ENCODE results near the gene LASP1.
"Not testable (repeated sequence)": the region's sequence is repeated elsewhere in the genome, so short reads cannot be mapped to it uniquely, and the experiment has no call there.

Gene LASP1

DNA sequence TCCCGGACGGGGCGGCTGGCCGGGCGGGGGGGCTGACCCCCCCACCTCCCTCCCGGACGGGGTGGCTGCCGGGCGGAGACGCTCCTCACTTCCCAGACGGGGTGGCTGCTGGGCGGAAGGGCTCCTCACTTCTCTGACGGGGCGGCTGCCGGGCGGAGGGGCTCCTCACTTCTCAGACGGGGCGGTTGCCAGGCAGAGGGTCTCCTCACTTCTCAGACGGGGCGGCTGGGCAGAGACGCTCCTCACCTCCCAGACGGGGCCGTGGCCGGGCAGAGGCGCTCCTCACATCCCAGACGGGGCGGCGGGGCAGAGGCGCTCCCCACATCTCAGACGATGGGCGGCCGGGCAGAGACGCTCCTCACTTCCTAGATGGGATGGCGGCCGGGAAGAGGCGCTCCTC, 60.9 kb downstream of the LASP1 start:
- DNase-seq (ENCODE audit: low spot score), result not testable (repeated sequence)

DNA sequence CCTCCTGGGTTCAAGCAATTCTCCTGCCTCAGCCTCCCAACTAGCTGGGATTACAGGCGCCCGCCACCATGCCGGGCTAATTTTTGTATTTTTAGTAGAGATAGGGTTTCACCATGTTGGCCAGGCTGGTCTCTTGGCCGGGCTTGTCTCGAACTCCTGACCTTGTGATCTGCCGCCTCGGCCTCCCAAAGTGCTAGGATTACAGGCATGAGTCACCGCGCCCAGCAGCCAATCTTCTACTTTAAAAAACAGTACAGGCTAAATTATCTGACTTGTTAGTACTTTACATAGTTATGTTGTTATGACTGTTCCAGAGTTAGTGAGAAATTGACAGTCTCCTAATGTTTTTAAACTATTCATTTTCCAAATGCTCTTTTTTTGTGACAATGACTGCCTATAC, 64.1 kb downstream of the LASP1 start:
- not testable (repeated sequence) for DNase-seq (ENCODE audit: low spot score)

DNA sequence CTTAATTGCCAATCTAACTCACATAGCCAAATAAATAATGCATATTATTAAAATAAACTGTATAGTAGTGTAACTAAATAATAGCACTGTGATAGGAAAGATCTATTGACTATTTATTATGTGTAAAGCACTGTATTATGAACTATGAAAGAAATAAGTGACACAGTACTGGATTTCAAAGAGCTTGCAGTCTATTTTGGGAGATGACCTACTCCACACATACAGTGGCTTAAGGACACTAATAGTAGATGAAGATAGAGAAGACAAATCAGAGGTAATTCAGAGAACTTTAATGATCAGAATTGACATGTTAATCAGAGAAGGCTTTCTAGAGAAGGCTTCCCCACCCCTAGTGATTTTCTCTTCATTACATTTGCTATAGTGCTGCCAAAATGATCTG, 70.1 kb downstream of the LASP1 start:
- DNase-seq (ENCODE audit: low spot score), result no peak

DNA sequence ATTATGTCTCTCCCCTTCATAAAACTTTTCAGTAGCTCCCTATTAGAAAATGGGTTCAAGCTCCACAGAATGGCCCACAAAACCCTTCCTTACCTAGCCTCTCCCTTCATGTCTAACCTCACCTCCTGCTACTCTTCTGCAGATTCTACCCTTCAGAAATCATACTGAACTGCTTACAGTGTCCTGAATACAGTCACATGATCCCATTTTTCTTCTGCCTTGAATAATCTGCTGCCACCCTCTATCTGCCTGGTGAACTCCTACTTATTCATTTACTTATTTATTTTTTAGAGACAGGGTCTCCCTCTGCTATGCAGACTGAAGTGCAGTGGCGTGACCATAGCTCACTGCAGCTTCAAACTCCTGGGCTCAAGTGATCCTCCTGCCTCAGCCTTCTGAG, 70.5 kb downstream of the LASP1 start:
- no peak for DNase-seq (ENCODE audit: low spot score)

DNA sequence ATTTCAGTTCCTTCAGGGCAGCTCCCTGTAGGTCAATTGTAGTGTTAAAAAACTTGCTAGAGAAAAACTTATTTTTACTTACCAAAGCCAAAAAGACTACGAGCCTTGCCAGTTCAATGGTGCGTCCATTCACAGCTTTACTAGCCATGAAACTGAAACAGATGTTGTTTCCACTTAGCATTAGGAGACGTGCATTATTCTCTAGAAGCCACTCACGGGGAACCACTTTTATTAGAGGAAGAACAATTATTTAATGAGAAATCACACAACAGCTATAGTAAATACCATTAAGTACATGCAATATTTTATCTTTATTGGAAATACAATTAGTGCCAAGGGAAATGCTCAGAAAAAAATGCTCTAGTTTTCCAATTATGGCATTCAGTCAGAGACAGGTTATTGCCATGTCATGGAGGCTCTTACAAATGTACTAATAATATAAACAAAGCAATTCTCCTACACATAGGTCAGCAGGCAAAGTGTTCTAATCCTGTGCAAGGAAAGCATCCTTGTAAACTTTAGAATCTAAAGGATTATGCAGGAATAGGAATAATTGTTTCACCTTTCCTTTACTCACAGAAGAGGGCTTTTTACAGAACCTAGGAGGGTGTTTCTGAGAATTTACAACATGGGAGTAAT, 73.0 kb downstream of the LASP1 start:
- DNase-seq (ENCODE audit: low spot score), result no peak

DNA sequence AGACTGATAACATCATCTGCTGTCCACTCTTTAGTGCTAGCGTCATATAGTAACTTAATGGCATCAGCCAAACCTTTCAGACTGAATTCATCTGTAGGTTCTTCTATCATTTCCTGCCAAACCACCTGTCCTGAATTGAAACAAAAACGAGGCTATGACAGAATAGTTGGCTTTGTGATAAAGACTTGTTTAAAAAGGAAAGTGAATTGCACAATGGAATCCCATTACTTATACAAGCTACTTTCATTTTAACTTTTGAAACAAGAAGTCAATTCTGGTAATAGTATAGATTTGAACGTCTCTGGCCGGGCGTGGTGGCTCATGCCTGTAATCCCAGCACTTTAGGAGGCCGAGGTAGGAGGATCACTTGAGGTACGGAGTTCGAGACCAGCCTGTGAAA, 73.7 kb downstream of the LASP1 start:
- DNase-seq (ENCODE audit: low spot score), result no peak

DNA sequence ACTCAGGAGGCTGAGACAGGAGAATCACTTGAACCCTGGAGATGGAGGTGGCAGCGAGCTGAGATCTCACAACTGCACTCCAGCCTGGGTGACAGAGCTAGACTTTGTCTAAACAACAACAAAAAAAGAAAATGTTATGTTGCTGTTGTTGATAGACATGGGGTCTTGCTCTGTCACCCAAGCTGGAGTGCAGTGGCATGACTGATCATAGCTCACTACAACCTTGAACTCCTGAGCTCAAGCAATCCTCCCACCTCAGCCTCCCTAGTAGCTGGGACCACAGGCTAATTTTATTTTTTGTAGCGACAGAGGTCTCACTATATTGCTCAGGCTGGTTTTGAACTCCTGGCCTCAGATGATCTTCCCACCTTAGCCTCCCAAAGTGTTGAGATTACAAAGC, 77.3 kb downstream of the LASP1 start:
- no peak for DNase-seq (ENCODE audit: low spot score)

DNA sequence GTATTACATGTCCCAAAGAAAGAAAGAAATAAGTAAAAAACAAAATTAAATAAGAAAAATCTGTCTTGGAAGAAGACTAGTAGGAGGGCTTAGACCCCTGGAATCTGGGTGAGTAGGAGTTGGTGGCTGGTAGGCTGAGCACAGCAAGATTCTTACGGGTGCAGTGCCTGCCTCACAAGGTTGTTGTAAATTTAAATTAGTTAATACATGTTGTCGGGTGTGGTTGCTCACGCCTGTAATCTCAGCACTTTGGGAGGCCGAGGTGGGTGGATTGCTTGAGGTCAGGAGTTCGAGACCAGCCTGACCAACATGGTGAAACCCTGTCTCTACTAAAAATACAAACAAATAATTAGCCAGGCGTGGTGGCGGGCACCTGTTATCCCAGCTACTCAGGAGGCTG, 83.9 kb downstream of the LASP1 start:
- DNase-seq (ENCODE audit: low spot score), result not testable (repeated sequence)

DNA sequence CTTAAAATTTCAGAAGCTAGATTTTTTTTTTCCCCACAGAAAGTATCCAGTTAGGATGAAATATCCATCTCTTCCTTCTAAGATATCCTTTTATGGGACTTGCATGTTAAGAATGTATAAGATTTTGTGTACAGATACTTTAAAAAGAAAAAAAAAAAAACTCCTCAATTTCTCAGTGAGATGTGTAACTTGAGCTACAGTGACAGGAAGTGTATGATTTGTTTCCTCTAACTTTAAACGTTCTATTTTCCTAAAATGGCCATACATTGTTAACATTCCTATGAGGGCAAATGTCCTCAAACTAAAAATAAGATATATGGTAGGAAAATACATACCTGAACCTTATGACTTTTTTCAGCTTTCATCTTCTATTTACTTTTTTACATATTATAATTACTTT, 88.5 kb downstream of the LASP1 start:
- no peak for DNase-seq (ENCODE audit: low spot score)

DNA sequence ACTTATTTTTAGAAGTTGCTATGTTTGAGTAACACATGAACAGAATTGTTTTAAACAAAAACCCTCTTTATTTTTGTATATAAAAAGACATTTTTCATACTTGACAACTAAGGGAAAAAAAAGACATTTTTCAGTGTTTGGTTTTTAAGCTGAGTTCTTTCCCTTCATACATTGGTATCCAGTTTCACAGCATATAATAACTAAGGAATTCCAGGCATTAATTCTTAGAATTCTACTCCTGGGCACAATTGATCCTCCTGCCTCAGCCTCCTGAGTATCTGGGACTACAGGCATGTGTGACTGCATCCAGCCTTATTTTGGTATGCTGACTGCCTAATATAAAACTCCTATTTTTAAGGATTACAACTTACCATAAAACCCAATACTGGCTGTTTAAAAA, 88.9 kb downstream of the LASP1 start:
- no peak for DNase-seq (ENCODE audit: low spot score)

DNA sequence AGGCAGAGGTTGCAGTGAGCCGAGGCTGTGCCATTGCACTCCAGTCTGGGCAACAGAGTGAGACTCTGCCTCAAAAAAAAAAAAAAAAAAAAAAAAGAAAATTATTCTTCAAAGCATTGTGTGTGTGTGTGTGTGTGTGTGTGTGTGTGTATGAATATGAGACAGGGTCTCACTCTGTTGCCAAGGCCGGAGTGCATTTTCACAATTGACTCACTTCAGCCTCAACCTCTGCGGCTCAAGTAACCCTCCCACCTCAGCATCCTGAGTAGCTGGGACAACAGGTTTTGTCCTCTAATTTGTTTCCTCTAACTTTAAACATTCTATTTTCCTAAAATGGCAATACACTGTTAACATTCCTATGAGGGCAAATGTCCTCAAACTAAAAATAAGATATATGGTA, 89.7 kb downstream of the LASP1 start:
- DNase-seq (ENCODE audit: low spot score), result no peak

DNA sequence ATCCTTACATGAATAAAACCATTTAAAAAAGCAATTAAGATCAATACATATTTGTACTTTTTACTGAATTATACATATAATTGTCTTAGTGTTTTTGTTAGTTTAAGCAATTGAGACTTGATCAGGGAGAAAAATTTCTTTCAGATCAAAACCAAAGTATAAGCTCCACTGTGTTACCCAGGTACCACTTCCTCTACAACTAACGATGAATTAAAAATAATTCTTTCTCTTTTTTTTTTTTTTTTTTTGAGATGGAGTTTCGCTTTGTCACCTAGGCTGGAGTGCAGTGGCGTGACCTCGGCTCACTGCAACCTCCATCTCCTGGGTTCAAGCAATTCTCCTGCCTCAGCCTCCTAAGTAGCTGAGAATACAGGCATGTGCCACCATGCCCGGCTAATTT, 90.5 kb downstream of the LASP1 start:
- DNase-seq (ENCODE audit: low spot score), result no peak

DNA sequence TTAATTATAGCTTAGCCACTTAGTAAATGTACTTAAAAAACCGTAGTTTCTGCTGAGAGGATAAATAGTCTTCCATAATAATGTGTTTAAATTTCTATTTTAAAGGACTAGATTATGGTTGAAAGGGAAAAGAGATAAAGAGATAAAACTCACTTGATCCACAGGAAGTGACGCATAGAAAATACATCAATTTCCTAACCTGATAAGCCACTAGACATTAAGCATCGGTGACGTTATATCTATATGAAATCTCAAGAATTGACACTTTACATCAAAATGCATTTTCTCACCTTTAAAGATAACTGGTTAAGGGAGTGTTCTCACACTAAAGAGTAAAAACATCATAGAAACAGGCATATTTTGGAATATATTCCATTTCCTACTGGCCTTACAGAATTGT, 91.6 kb downstream of the LASP1 start:
- DNase-seq (ENCODE audit: low spot score), result no peak

DNA sequence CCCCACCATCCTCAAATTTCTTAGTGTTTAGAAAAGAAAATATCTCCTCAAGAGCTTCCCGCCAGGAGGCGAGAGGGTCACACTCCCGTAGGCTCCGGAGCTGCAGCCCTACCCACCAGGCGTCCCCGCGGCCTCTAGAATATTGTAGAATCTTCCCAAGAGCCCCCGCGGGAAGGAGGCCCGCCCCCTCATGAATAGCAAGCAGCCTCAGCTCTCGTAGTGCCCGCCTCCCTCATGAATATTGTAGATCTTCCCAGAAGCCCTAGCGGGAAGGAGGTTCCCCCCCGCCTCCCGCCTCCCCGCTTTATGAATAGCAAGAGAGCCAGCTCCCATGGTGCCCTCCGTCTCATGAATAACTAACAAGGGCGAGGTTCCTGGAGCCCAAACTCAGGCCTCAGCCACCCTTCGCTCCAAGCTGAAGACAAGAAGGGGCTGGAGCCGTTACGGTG, 97.5 kb downstream of the LASP1 start, which contains the start of gene FBXO47:
TSS of gene FBXO47 (minus strand) at position 114 of the 449 bp plus-strand sequence. CDS start 4,378 bp downstream, outside the sequence.
- DNase-seq (ENCODE audit: low spot score), result peak; percentile 94

DNA sequence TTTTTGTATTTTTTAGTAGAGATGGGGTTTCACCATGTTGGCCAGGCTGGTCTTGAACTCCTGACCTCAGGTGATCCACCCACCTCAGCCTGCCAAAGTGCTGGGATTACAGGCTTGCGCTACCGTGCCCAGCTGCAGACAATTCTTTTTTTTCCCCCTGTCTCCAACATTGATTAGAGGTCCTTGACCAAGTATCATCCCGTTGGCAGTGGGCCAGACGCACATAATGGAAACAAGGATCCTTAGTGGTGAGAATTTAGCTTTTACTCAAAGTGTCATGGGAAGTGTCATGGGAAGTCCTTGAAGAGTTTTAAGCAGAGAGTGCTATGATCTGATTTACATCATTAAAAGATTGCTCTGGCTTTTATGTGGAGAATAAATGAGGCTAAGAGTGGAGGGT, 99.4 kb downstream of the LASP1 start:
- DNase-seq (ENCODE audit: low spot score), result no peak

DNA sequence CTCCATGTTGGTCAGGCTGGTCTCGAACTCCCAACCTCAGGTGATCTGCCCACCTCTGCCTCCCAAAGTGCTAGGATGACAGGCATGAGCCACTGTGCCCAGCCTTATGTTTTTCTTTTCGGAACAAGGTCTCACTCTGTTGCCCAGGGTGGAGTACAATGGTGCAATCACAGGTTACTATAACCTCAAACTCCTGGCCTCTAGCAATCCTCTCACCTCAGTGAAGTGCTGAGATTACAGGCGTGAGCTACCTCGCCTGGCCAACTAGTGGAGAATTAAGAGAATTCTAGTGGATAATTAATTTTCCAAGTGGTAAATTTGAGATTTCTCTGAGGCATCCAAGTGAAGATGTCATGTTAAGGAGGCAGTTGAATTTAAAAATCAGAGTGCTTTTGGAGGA, 100.3 kb downstream of the LASP1 start:
- DNase-seq (ENCODE audit: low spot score), result no peak

DNA sequence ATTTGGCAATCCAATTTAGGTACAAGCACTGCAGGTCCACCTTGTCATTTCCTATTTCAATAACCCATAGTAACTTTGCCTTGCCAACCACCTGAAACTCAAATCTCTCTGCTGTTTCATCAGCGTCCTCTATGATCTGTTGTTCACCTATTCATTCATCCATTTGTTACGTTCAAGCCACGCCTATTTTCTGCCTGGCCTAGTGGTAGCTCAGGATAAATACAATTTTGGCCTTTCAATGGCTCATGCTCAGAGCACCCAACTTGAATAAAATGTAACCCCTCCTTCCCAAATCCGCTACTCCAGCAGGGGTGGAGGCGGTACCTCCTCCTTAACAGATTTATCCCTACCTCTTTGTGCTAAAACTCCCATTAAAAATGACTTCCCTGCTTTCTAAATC, 100.9 kb downstream of the LASP1 start:
- DNase-seq (ENCODE audit: low spot score), result no peak

Measured in AG20443 (cell line).